Mononuclear cell (primary cell): ENCODE results near the gene CENPVL1. TPM values are rescaled to one million over a fixed set of nuclear protein-coding genes. Genes with fewer than 3 reads are reported as not detected.
"Not testable (repeated sequence)": the region's sequence is repeated elsewhere in the genome, so short reads cannot be mapped to it uniquely, and the experiment has no call there.

ENCODE experiments used
- H3K27me3 ChIP-seq: 2 replicates; pipeline ENCODE4 v1.6.0; 2011; ENCODE audit warnings: low read length, control low read depth; ENCODE audit not compliant: insufficient read depth
- H3K4me1 ChIP-seq: 2 replicates; pipeline ENCODE4 v1.5.1; 2011; ENCODE audit warnings: mild to moderate bottlenecking, low read length, control low read depth; ENCODE audit not compliant: insufficient read depth
- H3K4me3 ChIP-seq: 2 replicates; pipeline ENCODE4 v1.5.1; 2011; ENCODE audit warnings: mild to moderate bottlenecking, low read length, moderate library complexity
- H3K9me3 ChIP-seq: 2 replicates; pipeline ENCODE4 v1.5.1; 2011; ENCODE audit warnings: low read depth, mild to moderate bottlenecking, control low read depth, low read length
- total RNA-seq: library from RNA; depleted of rRNA; stranded (reverse); fragments of >200 nt; gene quantifications from one replicate; pipeline ENCODE4 v1.2.3, GENCODE V29; 2012

The CENPVL1 gene
- not detected for total RNA-seq

DNA sequence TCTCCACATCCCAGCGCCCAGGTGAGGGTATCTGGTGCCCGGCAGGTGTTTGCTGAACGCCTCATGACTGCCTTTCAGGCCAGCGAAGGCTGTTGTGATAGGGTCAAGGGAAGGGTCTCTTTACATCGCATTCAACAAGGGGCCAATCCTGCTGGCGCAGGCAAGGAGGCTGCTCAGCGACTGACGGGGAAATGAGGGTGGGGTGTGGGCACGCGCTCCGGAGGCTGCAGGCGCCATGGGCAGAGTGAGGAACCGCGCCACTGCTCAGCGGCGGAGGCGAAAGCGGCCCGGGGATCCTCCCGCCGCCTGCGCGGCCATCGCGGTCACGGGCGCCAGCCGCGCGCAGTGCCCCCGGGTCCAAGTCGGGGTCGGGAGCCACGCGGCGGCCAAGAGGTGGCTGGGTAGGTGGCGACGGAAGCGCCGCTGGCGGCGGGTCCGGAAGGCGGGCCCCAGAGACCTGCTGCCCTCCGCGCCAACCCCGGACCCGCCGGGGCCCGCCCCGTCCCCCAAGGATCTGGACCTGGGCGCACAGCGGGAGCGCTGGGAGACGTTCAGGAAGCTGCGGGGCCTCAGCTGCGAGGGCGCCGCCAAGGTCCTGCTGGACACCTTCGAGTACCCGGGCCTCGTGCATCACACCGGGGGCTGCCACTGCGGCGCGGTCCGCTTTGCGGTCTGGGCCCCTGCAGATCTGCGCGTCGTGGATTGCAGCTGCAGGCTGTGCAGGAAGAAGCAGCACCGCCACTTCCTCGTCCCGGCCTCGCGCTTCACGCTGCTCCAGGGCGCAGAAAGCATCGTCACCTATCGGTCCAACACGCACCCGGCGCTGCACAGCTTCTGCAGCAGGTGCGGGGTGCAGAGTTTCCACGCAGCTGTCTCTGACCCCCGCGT is at the start of gene CENPVL1:
Gene CENPVL1, plus strand, starts transcription at position 236 of the 888 bp plus-strand sequence. Its CDS starts 0 bp downstream, at position 236.
- H3K27me3 ChIP-seq, H3K4me3 ChIP-seq, H3K9me3 ChIP-seq, H3K4me1 ChIP-seq: not testable (repeated sequence)

DNA sequence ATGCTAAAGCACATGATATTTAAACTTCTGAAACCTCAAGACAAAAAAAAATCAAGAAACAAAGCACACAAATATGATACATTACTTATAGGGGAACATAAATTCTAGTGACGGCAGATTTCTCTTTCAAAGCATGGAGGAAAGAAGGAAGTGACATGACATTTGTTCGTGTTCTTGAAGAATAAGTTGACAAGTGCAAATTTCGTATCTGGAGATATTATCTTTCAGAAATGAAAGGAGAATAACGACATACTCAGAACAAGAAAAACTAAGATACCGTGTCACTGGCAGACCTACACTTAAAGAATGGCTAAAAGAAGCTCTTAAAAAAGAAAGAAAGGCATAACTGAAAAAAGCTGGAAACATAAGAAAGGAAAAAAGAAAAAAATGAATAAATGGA is 44.3 kb upstream of the CENPVL1 start:
- Histone ChIP-seq H3K9me3 (no peaks in the 10 kb centered on the region), H3K4me1 (no peaks in the 10 kb centered on the region), H3K4me3 (no peak overlapping the region), H3K27me3 (no peaks in the 10 kb centered on the region)

DNA sequence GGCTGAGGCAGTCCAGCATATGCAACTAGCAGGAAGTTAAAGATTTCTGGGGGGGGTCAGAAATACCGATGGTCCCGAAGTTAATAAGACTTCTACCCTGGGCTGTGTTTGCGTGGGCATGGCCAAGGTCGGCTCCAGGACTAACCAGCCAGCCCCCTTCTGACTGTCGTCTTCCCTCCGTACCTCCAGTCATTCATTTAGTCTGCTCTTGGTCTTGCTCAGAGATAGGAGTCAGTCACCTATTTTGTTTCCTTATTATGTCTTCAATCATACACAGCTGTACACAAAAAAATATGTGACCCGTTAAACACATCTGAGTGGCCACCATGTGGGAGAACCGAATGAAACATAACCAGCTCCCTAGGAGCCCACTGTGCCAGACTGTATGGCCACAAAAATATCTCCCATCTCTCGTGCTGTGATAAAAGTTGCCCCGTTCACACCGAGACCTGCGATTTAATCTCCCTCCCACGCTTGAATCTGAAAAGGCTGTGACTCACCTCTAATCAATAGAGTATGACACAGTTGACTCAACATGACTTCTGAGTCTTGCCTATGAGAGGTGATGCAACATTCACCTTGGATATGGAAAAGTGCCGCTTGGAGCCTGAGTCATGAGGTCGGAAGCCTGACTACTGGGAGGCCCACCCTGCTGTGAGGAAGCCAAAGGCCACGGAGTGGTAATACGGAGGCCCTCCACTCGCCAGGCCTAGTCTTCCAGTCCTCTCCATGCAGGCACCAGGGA is 30.5 kb upstream of the CENPVL1 start:
- not testable (repeated sequence) for H3K4me3 ChIP-seq, H3K4me1 ChIP-seq, H3K27me3 ChIP-seq, H3K9me3 ChIP-seq

DNA sequence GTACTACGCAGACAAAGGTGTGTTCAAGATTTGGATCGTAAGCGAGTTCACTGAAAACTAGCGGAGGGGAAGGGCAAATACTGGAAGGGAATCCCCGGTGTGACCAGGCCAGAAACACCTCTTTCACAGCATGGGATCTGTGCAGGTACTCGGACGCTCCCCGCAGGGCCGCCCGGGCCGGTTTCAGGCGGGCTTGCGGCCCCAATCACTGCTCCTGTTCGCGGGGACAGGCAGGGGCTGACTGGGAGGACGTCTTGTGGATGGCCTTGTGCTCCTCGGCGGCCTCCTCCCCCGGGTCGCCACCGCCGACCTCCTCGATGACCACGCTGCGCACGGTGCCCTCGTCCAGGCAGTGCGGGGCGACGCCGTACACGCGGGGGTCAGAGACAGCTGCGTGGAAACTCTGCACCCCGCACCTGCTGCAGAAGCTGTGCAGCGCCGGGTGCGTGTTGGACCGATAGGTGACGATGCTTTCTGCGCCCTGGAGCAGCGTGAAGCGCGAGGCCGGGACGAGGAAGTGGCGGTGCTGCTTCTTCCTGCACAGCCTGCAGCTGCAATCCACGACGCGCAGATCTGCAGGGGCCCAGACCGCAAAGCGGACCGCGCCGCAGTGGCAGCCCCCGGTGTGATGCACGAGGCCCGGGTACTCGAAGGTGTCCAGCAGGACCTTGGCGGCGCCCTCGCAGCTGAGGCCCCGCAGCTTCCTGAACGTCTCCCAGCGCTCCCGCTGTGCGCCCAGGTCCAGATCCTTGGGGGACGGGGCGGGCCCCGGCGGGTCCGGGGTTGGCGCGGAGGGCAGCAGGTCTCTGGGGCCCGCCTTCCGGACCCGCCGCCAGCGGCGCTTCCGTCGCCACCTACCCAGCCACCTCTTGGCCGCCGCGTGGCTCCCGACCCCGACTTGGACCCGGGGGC is 28.2 kb upstream of the CENPVL1 start:
- H3K27me3 ChIP-seq, H3K9me3 ChIP-seq, H3K4me1 ChIP-seq, H3K4me3 ChIP-seq: not testable (repeated sequence)

DNA sequence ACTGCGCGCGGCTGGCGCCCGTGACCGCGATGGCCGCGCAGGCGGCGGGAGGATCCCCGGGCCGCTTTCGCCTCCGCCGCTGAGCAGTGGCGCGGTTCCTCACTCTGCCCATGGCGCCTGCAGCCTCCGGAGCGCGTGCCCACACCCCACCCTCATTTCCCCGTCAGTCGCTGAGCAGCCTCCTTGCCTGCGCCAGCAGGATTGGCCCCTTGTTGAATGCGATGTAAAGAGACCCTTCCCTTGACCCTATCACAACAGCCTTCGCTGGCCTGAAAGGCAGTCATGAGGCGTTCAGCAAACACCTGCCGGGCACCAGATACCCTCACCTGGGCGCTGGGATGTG is 27.6 kb upstream of the CENPVL1 start, which contains the start of gene CENPVL2:
Gene CENPVL2, minus strand, starts transcription at position 112 of the 343 bp plus-strand sequence. Its CDS starts 0 bp downstream, at position 112.
- H3K4me3 ChIP-seq, H3K4me1 ChIP-seq, H3K9me3 ChIP-seq, H3K27me3 ChIP-seq: not testable (repeated sequence)

DNA sequence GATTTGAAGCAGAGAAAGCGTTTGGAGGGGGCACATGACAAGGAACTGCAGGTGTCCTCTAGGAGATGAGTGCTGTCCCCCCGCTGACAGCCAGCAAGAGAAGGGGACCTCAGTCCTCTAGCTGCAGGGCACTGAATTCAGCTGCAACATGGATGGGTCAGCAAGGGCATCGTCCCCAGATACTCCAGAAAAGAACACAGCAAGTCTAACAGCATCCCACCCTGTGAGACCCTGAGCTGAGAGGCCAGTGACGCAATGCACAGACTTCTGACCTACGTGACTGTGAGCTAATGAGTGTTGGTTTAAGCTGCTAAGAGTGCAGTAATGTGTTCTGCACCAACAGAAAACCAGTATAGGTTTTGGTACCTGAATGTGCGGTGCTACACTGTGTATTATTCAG is 16.1 kb upstream of the CENPVL1 start:
- Histone ChIP-seq H3K9me3 (no peaks in the 10 kb centered on the region), H3K4me3 (no peak overlapping the region), H3K4me1 (no peaks in the 10 kb centered on the region), H3K27me3 (no peaks in the 10 kb centered on the region)

DNA sequence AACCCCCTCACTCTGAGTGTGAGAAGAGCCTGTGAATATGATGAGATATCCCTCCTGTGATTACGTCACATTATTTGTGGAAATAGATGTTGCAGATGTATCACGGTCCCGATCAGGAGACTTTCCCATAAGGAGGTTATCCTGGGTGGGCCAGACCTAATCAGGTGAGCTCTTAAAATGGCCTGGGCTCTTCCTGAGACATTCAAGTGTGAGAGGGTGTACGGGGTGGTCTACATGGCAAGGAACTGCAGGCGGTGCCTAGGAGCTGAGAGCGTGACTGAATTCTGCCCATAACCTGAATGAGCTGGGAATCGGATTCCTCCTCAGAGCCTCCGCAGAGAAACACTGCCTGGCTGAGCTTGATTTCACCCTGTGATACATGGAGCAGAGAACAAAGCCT is 12.9 kb upstream of the CENPVL1 start:
- Histone ChIP-seq H3K4me3 (no peak overlapping the region), H3K4me1 (no peaks in the 10 kb centered on the region), H3K9me3 (no peaks in the 10 kb centered on the region), H3K27me3 (no peaks in the 10 kb centered on the region)

DNA sequence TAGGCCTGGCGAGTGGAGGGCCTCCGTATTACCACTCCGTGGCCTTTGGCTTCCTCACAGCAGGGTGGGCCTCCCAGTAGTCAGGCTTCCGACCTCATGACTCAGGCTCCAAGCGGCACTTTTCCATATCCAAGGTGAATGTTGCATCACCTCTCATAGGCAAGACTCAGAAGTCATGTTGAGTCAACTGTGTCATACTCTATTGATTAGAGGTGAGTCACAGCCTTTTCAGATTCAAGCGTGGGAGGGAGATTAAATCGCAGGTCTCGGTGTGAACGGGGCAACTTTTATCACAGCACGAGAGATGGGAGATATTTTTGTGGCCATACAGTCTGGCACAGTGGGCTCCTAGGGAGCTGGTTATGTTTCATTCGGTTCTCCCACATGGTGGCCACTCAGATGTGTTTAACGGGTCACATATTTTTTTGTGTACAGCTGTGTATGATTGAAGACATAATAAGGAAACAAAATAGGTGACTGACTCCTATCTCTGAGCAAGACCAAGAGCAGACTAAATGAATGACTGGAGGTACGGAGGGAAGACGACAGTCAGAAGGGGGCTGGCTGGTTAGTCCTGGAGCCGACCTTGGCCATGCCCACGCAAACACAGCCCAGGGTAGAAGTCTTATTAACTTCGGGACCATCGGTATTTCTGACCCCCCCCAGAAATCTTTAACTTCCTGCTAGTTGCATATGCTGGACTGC is 2.8 kb downstream of the CENPVL1 start:
- not testable (repeated sequence) for H3K27me3 ChIP-seq

DNA sequence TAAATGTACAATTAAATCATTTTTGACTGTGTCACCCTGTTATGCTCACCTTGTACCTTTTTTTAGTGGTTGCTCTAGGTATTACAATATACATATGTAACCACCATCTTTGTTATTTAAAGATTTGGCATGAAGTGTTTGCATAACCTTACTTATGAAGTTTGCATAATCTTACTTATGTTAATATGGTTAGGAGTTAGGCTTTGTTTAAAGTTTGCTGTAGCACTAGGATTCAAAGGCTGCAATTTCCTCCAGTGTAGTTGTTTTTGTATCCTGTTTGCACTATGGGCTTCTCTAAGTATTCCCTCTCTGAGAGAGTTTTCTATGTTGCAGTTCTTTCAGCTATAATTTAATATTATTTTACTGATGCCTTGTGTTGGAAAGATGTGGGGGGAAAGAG is 17.9 kb downstream of the CENPVL1 start:
- H3K4me1 ChIP-seq: no peaks in the 10 kb centered on the region
- H3K9me3 ChIP-seq: no peaks in the 10 kb centered on the region
- H3K4me3 ChIP-seq: no peak overlapping the region
- H3K27me3 ChIP-seq: no peaks in the 10 kb centered on the region

More for the DNA sequence above, 2.8 kb downstream of the CENPVL1 start:
- not testable (repeated sequence) for H3K9me3 ChIP-seq, H3K4me3 ChIP-seq, H3K4me1 ChIP-seq

DNA sequence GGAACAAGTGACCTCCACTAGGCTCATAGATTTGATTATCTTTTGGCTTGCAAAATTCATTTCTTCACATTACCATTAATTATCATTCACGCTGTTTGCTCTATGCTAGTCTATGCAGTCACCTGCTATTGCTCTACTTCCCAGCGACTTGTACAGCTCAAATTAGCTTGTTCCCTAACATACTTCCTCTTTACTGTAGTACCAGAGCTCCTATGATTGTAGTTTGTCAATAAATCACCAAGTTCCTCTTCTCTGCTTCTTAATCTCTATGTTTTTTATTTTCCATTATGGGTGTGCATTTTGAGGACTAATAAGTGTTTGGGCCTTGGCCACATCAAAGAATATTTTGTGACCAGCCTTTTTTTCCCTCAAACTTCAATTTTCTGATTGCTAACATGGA is 26.8 kb downstream of the CENPVL1 start:
- H3K27me3 ChIP-seq: peaks cover 3% of the 10 kb centered on the region
- no peaks in the 10 kb centered on the region for H3K4me1 ChIP-seq
- H3K4me3 ChIP-seq: no peak overlapping the region
- H3K9me3 ChIP-seq: no peaks in the 10 kb centered on the region

DNA sequence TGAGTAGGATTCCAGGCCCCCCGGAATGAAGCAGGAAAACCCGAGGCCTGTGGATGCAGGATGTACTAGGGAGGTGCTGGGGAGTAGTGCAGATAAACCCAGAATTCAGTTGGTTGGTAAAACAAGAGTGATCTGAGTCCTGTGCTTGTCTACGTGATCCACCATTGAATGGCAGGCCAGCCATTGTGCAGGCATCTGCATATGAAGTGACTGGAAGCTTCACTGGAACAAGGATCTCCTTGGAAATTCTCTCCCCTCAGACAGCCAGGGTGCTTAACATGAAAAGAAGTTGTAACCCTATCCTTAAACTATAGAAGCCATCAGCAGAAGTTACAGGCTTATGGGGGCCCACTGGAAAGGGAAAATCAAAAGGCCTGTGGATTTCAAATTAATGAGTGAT is 32.3 kb downstream of the CENPVL1 start:
- H3K4me3 ChIP-seq: no peak overlapping the region
- H3K27me3 ChIP-seq: peaks cover 3% of the 10 kb centered on the region
- H3K9me3 ChIP-seq: peaks cover 18% of the 10 kb centered on the region
- H3K4me1 ChIP-seq: peaks cover 6% of the 10 kb centered on the region

DNA sequence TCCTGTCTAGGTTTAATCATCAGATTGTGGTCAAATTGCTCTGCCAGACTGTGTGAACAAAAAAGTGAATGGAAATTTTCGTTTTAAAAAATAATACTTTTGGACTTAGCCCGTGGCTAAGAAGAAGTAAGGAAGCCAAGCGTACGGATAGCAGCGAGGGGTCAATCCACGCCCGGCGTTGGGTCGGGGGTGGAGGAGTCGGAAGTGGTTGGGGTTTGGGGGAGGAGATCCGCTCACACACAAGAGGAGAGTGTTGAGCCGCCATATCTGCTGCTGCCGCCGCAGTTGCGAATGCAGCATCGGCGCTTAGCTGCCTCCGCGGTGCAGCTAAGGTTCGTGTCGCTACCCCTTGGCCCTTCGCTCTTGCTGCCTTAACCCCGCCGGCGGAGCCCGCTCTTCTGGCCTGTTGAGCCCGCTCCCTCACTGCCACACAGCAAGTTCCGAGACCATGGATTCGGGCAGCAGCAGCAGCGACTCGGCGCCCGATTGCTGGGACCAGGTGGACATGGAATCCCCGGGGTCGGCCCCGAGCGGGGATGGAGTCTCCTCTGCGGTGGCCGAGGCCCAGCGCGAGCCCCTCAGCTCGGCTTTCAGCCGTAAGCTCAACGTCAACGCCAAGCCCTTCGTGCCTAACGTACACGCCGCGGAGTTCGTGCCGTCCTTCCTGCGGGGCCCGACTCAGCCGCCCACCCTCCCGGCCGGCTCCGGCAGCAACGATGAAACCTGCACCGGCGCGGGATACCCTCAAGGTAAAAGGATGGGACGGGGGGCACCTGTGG is 33.1 kb downstream of the CENPVL1 start, which contains the start of gene GSPT2:
Gene GSPT2, plus strand, starts transcription at position 264 of the 779 bp plus-strand sequence. Its CDS starts 185 bp downstream, at position 449.
- Histone ChIP-seq H3K9me3 (peaks cover 18% of the 10 kb centered on the region), H3K4me3 (peak within 1 kb of the TSS; percentile 50), H3K4me1 (peaks cover 6% of the 10 kb centered on the region), H3K27me3 (peaks cover 3% of the 10 kb centered on the region)

DNA sequence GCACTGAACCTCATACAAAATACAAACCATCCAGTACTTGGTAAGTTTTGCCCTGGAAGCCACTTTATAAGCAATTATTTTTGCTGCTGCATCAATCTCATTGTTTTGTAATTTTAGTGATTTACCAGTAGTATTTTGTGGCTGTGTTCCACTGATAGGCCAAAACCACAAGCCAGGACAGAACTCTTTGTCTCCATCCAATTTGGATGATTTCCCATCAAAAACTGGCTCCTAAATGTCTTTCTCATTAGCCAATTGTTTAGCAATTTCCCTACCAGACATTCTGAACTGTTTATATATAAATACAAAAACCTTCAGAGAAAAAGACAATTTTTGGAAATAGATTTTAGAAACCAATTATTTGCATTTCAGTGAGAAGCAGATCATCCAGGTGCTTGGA is 37.4 kb downstream of the CENPVL1 start:
- H3K27me3 ChIP-seq: no peaks in the 10 kb centered on the region
- H3K9me3 ChIP-seq: peaks cover 18% of the 10 kb centered on the region
- H3K4me3 ChIP-seq: no peak overlapping the region
- H3K4me1 ChIP-seq: peaks cover 6% of the 10 kb centered on the region
